ENCODE measurements around the gene ABHD17B.
A peak's percentile ranks its signal among the peaks of the same experiment; 100 is the strongest.
"Not testable (repeated sequence)": the region's sequence is repeated elsewhere in the genome, so short reads cannot be mapped to it uniquely, and the experiment has no call there.

The ABHD17B gene

DNA sequence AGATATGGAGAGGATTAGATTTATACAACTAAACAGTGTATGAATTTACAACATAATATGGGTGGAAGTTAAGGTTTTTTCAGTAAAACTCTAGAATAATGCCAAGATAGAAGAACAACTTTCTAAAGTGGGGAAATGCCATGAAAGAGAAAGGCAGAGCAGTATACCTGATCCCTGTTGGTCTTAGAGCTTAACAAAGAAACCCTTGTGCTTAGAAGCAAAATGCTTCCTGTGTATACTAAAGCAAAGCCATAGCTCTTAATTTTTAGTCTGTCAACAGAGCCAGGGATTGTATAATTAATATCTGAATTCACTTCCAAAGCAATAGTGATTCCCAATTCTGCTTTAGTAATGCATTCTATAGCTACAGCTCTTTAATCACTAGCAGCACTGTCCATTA is 14.8 kb upstream of the ABHD17B start:
- Mint-ChIP-seq H3K36me3 (ENCODE audit: low read depth) (peaks cover 29% of the 10 kb centered on the region), H3K4me1 (ENCODE audit: low read depth) (peaks cover 15% of the 10 kb centered on the region), H3K4me3 (no peak overlapping the region), H3K9me3 (no peaks in the 10 kb centered on the region), H3K27ac (no peak overlapping the region), H3K27me3 (no peaks in the 10 kb centered on the region)

DNA sequence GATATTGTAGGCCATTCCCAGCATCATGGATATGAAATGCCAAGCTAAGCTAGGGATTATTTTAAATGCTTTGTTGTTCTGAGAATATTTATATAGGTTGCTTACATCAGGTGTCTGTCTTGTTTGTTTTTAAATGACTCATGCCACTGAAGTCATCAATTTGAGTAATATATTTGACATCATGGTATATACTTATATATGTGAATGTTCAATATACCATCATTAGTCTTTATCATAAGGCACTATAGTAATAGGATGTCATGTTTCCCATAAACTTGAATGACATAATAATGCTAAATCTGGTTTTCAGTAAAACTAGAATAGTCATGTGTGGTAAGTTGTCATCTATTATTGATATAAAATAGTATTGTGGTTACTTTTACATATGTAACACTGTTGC is 13.6 kb upstream of the ABHD17B start:
- no peak overlapping the region for H3K27ac Mint-ChIP-seq
- no peak overlapping the region for H3K4me3 Mint-ChIP-seq
- H3K36me3 Mint-ChIP-seq (ENCODE audit: low read depth): peaks cover 23% of the 10 kb centered on the region
- H3K9me3 Mint-ChIP-seq: no peaks in the 10 kb centered on the region
- H3K4me1 Mint-ChIP-seq (ENCODE audit: low read depth): peaks cover 15% of the 10 kb centered on the region
- no peaks in the 10 kb centered on the region for H3K27me3 Mint-ChIP-seq

DNA sequence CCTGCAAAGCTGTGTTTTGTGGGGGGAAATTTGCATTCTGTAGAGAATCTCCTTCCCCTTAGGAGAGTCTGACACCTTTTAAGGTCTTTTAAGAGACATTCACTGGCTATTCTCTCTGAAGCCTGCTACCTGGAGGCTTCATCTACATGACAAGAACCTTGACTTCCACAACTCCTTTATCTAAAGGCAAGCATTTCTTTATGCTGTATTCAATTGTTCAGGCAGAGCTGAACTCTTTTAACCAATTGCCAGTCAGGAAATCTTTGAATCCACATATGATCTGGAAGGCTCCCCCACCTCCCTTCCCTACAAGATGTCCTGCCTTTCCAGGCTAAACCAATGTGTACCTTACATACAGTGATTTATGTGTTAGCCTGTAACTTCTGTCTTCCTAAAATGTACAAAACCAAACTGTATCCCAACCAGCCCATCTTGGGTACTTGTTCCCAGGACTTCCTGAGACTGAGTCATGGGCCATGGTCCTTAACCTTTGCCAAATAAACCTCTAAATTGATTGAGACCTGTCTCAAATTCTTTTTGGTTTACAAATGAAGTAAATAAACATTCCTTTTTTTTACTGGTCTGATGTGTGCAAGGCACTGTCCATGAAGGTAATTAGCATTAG is 10.3 kb upstream of the ABHD17B start:
- Mint-ChIP-seq H3K4me3 (no peak overlapping the region), H3K4me1 (ENCODE audit: low read depth) (peaks cover 27% of the 10 kb centered on the region), H3K27me3 (no peaks in the 10 kb centered on the region), H3K36me3 (ENCODE audit: low read depth) (peaks cover 38% of the 10 kb centered on the region), H3K9me3 (no peaks in the 10 kb centered on the region), H3K27ac (no peak overlapping the region)

DNA sequence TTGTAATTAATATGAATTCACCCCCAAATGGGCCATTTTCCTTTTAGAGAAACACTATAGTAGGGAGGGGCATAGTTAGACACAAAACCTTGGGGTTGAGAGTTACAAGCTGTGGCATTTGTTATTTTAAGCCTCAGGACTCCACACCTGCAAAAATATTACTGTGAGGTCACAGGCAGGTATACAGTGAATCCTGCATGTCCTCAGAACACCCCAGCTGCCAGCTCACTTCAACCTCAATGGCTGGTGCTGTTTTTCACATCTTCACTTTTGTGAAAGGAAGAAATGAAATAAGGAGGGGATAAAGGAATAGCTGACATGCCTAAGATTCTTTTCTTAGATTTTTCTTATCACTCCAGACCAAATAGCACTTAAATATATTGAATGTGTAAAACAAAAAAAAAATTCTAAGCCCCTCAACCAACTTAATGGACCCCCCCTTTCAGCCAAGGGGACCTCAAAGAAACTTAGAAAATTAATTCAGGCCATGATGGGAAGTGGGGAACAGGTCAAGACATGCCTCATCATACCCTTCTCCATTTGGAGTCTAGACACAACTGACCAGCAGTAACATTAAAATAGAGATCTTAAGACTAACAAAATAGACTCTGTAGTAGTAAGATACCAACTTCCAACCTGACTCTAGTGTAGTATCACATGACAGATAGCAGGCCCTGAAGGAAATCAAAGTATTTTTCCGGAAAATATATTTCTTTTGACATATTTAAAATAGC is 9.6 kb upstream of the ABHD17B start:
- Mint-ChIP-seq H3K9me3 (no peaks in the 10 kb centered on the region), H3K36me3 (ENCODE audit: low read depth) (peaks cover 38% of the 10 kb centered on the region), H3K4me3 (no peak overlapping the region), H3K27ac (no peak overlapping the region), H3K27me3 (no peaks in the 10 kb centered on the region), H3K4me1 (ENCODE audit: low read depth) (peaks cover 31% of the 10 kb centered on the region)

DNA sequence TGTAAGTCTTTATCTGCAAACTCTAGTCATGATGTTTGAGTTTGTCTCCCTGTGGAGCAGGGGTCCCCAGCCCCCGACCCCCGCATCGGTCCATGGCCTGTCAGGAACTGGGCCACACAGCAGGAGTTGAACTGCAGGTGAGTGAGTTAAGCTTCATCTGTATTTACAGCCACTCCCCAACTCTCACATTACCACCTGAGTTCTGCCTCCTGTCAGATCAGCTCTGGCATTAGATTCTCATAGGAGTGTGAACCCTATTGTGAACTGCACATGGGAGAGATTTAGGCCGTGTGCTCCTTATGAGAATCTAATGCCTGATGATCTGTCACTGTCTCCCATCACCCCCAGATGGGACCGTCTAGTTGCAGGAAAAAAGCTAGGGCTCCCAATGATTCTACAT is 7.4 kb upstream of the ABHD17B start:
- no peak overlapping the region for H3K4me3 Mint-ChIP-seq

DNA sequence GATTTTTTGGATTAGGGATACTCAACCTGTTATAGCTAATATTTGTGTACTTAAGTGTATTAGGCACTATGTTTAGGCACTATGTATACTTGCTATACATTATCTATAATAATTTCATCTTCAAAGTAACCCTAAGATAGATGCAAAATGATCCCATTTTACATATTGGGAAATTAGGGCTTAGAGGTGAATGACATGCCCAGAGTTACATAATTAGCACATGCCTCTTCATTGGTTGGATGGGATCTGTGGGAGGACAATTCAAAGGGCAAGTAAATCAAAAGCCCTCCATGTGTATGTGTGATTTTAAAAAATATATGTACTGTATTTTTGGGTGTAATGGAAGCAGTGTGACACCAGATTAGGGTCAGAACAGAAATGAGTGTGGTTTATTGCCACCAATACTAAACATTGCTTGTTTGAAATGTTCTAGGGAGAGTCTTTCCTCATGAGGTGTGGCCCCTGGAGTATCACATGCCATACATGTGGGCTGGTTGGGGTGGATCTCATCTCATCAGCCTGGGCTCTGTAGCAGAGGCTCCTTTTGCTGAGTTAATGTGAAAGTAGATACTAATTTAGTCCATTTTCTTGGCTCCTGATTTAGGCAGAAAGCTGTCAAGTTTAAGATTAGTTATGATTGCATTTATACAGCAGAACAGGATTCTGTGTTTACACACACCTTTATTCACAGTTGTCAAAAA is 6.0 kb upstream of the ABHD17B start:
- Mint-ChIP-seq H3K27me3 (no peaks in the 10 kb centered on the region), H3K4me3 (no peak overlapping the region), H3K36me3 (ENCODE audit: low read depth) (peaks cover 28% of the 10 kb centered on the region), H3K4me1 (ENCODE audit: low read depth) (peaks cover 54% of the 10 kb centered on the region), H3K27ac (no peak overlapping the region), H3K9me3 (no peaks in the 10 kb centered on the region)

More for the DNA sequence above, 7.4 kb upstream of the ABHD17B start:
- no peaks in the 10 kb centered on the region for H3K27me3 Mint-ChIP-seq
- H3K36me3 Mint-ChIP-seq (ENCODE audit: low read depth): peaks cover 34% of the 10 kb centered on the region
- no peak overlapping the region for H3K27ac Mint-ChIP-seq
- H3K4me1 Mint-ChIP-seq (ENCODE audit: low read depth): peaks cover 43% of the 10 kb centered on the region
- H3K9me3 Mint-ChIP-seq: no peaks in the 10 kb centered on the region

DNA sequence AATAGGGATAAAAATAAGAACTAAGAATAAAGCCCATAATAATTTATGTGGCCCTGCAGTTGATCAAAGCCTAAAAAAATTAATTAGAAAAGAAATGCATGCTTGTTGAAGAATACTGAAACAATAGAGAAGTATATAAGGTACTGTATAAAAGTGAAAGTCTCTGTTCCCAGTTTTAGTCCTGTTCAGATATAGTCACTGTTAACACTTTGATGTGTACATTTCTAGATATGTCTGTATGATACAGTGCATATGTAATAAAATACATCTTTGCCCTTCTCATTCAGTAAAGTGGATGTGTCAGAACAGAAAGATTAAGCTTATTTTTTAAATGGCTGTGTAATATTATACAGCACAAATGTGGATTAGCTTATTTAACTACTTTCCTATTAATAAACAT is 4.5 kb upstream of the ABHD17B start:
- Mint-ChIP-seq H3K4me1 (ENCODE audit: low read depth) (peaks cover 56% of the 10 kb centered on the region), H3K27ac (no peak overlapping the region)

DNA sequence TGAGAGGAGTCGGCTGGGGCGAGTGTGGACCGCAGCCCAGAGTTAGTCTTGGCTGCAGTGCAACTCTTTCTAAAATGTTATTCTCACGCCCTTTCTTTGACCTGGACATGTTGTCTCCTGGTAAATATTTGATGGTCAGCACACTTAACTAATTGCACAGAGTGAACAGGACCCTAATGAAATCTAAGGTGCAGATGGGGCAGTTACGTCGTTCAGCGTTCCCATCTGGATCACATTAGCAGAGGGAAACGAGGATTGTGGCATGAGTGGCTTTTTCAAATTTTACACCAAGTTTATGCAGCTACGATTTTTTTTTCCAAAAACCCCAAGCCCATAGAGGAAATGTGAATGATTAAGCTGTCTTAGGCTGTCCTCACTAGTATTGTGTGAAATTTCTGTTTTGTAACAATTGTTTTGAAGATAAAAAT is 929 bp upstream of the ABHD17B start:
- Mint-ChIP-seq H3K4me3 (peak overlapping the region; percentile 100), H3K4me1 (ENCODE audit: low read depth) (peaks cover 75% of the 10 kb centered on the region), H3K27ac (peak overlapping the region; percentile 100), H3K9me3 (no peaks in the 10 kb centered on the region), H3K36me3 (ENCODE audit: low read depth) (peaks cover 4% of the 10 kb centered on the region), H3K27me3 (no peaks in the 10 kb centered on the region)

More for the DNA sequence above, 4.5 kb upstream of the ABHD17B start:
- Mint-ChIP-seq H3K27me3 (no peaks in the 10 kb centered on the region), H3K36me3 (ENCODE audit: low read depth) (peaks cover 22% of the 10 kb centered on the region), H3K4me3 (no peak overlapping the region), H3K9me3 (no peaks in the 10 kb centered on the region)

DNA sequence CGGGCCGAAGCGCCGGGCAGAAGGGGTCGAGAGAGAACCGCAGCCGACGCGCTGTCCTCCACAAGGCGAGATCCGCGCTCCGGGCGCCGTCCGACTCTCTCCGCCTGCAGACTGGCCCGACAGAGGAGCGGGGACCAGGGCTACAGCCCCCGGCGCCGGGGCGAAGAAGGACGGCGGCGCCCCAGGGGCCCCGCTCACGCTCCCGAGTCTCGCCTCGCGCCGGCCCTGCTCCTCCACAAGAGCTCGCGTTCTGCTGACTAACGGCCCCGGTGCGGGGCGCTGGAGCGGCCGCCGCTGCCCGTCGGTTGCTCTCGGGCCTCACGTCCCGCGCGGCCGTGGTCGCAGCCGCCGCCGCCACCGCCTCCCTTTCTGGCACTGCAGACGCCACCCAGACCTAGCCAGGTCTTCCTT is 338 bp downstream of the ABHD17B start:
- H3K27ac Mint-ChIP-seq: peak overlapping the region; percentile 100
- H3K4me1 Mint-ChIP-seq (ENCODE audit: low read depth): peaks cover 70% of the 10 kb centered on the region
- no peaks in the 10 kb centered on the region for H3K27me3 Mint-ChIP-seq
- peaks cover 5% of the 10 kb centered on the region for H3K36me3 Mint-ChIP-seq (ENCODE audit: low read depth)
- peak overlapping the region; percentile 100 for H3K4me3 Mint-ChIP-seq
- no peaks in the 10 kb centered on the region for H3K9me3 Mint-ChIP-seq

DNA sequence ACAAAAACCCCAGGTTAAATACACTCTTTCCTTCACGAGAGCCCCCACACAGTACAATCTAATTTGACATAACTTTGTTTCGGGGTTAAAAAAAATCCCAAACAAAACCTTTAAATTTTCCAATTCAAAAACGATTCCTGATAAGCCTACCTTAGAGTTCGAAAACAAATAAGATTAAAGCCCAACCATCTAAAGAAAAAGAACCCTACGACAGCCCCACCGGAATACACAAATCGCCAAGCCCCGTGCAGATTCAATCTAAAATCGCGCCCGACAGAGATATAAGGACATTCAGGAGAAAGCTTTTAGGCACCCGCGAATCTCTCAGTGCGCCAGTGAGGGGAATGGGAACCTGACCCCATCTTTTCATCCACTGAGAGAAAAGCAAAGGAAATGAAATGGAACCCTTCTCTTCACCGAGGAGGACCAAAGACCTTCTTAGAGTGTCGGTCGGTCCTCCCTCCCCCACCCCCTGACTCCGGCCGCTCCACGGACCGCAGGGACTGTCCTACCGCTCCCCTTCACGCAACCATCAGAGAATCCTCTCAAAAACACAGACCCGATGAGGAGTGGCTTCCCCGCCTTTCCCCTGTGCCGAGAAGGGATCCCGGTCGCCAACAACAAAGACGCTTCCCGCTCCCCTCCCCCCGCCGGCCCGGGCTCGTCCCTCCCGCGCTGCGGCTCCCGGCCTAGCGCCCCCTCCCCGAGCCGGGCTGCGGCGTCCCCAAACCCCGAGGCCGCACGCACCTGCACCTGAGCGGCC is 925 bp downstream of the ABHD17B start:
- peak overlapping the region; percentile 64 for H3K27ac Mint-ChIP-seq
- no peaks in the 10 kb centered on the region for H3K9me3 Mint-ChIP-seq
- peak overlapping the region; percentile 100 for H3K4me3 Mint-ChIP-seq
- peaks cover 72% of the 10 kb centered on the region for H3K4me1 Mint-ChIP-seq (ENCODE audit: low read depth)
- H3K27me3 Mint-ChIP-seq: no peaks in the 10 kb centered on the region
- H3K36me3 Mint-ChIP-seq (ENCODE audit: low read depth): peaks cover 10% of the 10 kb centered on the region

DNA sequence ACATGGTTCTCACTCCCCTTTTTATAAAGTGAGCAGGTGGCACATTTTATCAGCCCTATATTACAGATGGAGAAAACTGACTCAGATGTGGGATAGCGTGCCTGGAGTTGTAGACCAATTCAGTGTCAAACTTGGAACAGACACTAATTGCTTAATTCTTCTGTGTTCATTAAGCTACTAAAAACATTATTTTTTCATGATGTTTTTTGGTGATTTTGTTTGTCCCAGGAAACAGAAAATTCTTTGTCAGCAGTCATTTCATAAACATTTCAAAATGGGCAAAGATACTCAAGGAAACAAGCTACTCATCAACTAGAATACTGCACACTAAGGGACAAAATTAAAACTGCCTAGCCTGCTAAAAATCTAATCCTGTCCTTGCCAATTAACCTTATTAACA is 2.2 kb downstream of the ABHD17B start:
- Mint-ChIP-seq H3K4me3 (peak overlapping the region; percentile 100), H3K27me3 (no peaks in the 10 kb centered on the region), H3K9me3 (no peaks in the 10 kb centered on the region), H3K4me1 (ENCODE audit: low read depth) (peaks cover 69% of the 10 kb centered on the region), H3K27ac (peak overlapping the region; percentile 51), H3K36me3 (ENCODE audit: low read depth) (peaks cover 10% of the 10 kb centered on the region)

DNA sequence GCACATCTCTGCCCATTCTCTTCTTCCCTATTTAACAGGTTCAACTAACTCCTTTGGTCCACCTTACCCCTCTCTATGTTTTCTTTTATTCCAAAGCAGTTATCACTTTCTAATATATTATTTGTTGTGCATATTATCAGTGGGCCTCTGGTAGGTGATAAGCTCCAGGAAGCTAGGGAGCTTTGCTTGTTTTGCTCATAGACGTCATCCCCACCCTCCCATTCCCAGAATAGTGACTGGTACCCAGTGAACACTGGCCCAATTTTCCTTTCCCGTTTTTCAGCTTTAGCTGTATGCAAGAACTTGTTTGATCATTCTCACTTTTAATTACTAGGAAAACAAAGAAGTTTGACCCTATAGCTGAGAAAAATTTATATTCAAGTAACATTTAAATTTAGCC is 6.9 kb downstream of the ABHD17B start:
- Mint-ChIP-seq H3K27me3 (no peaks in the 10 kb centered on the region), H3K4me1 (ENCODE audit: low read depth) (peaks cover 80% of the 10 kb centered on the region), H3K4me3 (no peak overlapping the region), H3K9me3 (no peaks in the 10 kb centered on the region), H3K36me3 (ENCODE audit: low read depth) (peaks cover 10% of the 10 kb centered on the region), H3K27ac (no peak overlapping the region)

DNA sequence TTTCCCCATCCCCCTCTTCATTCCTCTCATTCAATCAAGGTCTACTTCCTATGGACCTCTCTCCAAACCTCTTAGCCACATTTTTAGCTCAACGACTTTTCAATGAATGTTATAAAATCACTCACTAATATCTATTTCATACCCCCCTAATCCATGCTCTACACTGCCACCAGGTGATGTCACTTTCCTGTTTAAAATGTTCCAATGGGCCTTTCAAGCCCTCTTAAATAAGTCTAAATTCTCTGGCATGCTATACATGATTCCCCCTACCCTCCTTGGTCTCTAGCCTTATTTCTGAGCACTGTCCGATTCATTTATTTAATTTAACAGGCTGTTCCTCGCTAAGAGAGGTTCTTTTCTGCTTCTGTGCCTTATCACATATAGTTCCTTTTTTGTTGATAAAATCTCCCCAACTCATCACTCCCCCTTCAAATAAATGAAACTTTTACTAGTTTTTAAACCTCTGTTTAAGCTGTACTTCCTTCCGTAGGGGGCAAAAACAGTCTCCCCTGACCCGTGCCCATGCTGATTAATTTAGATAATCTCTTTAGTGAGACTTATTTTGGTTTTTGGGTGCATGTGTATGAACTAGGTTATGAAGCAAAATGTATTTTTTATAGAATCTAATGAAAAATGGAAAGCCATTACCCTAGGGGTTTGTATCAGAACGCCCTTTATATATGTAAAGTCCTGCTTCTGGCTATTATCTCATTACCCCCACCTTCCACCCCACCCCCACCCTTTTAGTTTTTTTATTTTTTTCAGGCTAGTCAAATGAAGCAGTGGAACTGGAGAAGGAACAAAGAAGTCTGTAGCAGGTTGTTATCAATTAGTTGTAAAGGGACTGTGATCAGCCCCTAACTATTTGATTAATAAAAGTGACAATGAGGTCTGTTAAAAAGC is 9.0 kb downstream of the ABHD17B start:
- peaks cover 10% of the 10 kb centered on the region for H3K36me3 Mint-ChIP-seq (ENCODE audit: low read depth)
- no peaks in the 10 kb centered on the region for H3K9me3 Mint-ChIP-seq
- no peak overlapping the region for H3K4me3 Mint-ChIP-seq
- no peaks in the 10 kb centered on the region for H3K27me3 Mint-ChIP-seq
- H3K4me1 Mint-ChIP-seq (ENCODE audit: low read depth): peaks cover 81% of the 10 kb centered on the region
- H3K27ac Mint-ChIP-seq: peak overlapping the region; percentile 87

DNA sequence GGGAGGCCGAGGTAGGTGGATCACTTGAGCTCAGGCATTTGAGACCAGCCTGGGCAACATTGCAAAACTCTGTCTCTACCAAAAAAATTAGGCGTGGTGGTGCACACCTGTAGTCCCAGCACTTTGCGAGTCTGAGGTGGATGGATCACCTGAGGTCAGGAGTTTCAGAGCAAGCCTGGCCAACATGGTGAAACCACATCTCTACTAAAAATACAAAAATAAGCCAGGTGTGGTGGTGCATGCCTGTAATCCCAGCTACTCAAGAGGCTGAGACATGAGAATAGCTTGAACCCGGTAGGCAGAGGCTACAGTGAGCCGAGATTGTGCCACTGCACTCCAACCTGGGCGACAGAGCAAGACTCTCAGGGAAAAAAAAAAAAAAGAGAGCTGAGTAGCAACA is 12.2 kb downstream of the ABHD17B start:
- not testable (repeated sequence) for H3K27ac Mint-ChIP-seq; H3K9me3 Mint-ChIP-seq; H3K4me3 Mint-ChIP-seq; H3K36me3 Mint-ChIP-seq (ENCODE audit: low read depth); H3K27me3 Mint-ChIP-seq
- peaks cover 90% of the 10 kb centered on the region for H3K4me1 Mint-ChIP-seq (ENCODE audit: low read depth)

Data from stimulated activated naive CD8-positive, alpha-beta T cell treated with anti-CD3 and anti-CD28 coated beads, Interleukin-15, Interleukin-2, amounts not matched to agents 100 ng/mL and 50 ng/mL, for 24 hours (primary cell).